Measurements from ENCODE around the gene LDHD. TPM values are rescaled to one million over a fixed set of nuclear protein-coding genes. Genes with fewer than 3 reads are reported as not detected.

LDHD gene
- 0.55 TPM in 1 of 2 replicates, not detected in the other for total RNA-seq

DNA sequence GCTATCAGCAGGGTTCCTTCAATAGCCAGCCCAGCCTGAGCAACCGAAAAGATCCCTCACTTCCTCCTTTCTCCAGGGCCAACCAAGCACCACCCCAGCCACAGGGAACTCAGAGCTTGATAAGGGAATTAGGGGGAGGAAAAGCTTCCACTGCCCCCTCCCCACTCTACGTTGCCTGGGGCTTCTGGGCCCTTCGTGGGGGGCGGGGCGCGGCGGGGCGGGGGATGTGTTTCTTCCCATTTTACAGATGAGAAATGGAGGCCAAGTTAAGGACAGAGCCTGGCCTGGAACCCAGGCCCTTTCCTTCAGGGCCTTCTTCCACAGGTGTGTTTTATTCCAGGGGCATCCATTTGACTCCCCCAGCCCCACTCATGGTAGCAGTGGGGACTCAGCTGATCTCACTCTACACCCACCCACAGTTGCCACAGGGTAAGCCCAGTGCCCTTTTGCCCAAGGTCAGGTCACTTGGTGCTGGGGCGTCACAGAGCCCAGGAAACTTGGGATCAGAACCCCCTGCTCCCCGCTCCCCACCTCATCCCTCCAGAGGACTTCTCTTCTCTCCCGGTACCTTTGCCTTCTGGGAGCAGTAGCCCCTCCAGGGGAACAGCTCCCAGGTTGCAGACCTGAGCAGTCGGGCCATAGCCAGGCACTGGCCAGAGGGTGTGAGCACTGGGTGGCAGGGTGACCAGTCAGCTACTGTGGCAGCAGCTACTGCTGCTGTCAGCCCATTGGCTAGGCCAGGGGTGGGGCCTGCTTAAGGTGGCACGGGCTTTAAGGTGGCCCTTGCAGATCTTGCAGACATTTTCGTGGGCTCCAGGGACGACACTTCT is at the start of gene LDHD:
Gene LDHD, minus strand, starts transcription at position 700 of the 830 bp plus-strand sequence. Its CDS starts 60 bp downstream, at position 640.
- no peaks in the 10 kb centered on the region for H3K36me3 ChIP-seq (ENCODE audit: control insufficient read depth, insufficient read depth, low read length)
- H3K27me3 ChIP-seq (ENCODE audit: control insufficient read depth, insufficient read depth, low read length): peaks cover 10% of the 10 kb centered on the region
- DNase-seq (ENCODE audit: low read depth): no peak
- no peak within 1 kb of the TSS for H3K4me3 ChIP-seq (ENCODE audit: low read depth, low read length)
- TF ChIP-seq, protein P1, sequence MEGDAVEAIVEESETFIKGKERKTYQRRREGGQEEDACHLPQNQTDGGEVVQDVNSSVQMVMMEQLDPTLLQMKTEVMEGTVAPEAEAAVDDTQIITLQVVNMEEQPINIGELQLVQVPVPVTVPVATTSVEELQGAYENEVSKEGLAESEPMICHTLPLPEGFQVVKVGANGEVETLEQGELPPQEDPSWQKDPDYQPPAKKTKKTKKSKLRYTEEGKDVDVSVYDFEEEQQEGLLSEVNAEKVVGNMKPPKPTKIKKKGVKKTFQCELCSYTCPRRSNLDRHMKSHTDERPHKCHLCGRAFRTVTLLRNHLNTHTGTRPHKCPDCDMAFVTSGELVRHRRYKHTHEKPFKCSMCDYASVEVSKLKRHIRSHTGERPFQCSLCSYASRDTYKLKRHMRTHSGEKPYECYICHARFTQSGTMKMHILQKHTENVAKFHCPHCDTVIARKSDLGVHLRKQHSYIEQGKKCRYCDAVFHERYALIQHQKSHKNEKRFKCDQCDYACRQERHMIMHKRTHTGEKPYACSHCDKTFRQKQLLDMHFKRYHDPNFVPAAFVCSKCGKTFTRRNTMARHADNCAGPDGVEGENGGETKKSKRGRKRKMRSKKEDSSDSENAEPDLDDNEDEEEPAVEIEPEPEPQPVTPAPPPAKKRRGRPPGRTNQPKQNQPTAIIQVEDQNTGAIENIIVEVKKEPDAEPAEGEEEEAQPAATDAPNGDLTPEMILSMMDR (IDR thresholded peaks at IDR 0.05; ENCODE audit: insufficient read depth, low read length, poor library complexity, severe bottlenecking): no peak

DNA sequence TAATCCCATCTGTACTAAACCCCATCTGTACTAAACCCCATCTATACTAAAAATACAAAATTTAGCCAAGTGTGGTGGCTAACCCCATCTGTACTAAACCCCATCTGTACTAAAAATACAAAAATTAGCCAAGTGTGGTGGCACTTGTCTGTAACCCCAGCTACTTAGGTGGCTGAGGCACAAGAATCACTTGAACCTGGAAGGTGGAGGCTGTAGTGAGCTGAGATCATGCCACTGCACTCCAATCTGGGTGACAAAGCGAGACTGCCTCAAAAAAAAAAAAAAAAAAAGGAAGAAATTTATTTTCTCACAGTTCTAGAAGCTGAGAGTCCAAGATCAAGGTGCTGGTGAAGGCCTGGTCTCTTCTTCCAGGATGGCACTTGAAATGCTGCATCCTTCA is 43.8 kb upstream of the LDHD start:
- H3K36me3 ChIP-seq (ENCODE audit: control insufficient read depth, insufficient read depth, low read length): no peaks in the 10 kb centered on the region

DNA sequence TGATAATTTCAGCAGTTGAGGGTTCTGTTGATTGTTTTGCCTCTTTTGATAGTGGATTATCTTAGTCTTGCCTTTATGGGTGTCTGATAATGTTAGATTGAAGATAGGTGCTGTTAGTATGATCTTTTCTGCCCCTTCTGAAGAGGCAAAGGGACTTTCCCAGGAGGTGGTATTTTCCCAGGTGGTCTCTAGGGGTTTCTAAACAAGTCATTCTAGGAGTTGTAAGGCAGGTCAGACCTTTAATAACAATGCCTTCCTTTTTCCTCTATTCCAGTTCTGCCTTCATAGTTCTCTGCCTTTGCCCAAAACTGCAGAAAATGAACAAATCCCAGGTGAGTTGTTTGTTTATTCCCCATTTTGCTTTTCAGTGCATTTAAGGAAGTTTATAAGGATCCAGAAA is 36.1 kb upstream of the LDHD start:
- H3K4me3 ChIP-seq (ENCODE audit: low read depth, low read length): no peak overlapping the region
- TF ChIP-seq, protein P1 (IDR thresholded peaks at IDR 0.05; ENCODE audit: insufficient read depth, low read length, poor library complexity, severe bottlenecking): no peak
- no peak for DNase-seq (ENCODE audit: low read depth)
- H3K36me3 ChIP-seq (ENCODE audit: control insufficient read depth, insufficient read depth, low read length): peaks cover 1% of the 10 kb centered on the region
- H3K27me3 ChIP-seq (ENCODE audit: control insufficient read depth, insufficient read depth, low read length): no peaks in the 10 kb centered on the region

More for the DNA sequence above, 43.8 kb upstream of the LDHD start:
- Histone ChIP-seq H3K27me3 (ENCODE audit: control insufficient read depth, insufficient read depth, low read length) (no peaks in the 10 kb centered on the region), H3K4me3 (ENCODE audit: low read depth, low read length) (no peak overlapping the region)
- no peak for DNase-seq (ENCODE audit: low read depth)
- TF ChIP-seq, protein P1 (IDR thresholded peaks at IDR 0.05; ENCODE audit: insufficient read depth, low read length, poor library complexity, severe bottlenecking): no peak

DNA sequence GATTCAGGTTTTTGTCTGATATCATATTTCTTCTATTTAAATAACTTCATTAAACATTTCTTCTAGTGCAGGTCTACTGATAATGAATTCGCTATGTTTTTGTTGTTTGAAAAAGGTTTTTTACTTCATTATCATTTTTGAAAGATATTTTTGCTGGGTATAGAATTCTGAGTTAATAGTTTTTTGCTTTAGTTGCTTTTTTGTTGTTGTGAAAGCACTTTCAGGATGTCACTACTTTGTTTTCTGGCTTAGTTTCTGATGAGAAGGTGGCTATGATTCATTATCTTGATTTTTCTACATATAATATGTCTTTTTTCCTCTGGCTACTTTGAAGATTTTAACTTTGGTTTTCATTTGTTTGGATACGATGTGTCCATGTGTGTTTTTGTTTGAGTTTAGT is 35.2 kb upstream of the LDHD start:
- Histone ChIP-seq H3K4me3 (ENCODE audit: low read depth, low read length) (no peak overlapping the region), H3K36me3 (ENCODE audit: control insufficient read depth, insufficient read depth, low read length) (peaks cover 1% of the 10 kb centered on the region)

DNA sequence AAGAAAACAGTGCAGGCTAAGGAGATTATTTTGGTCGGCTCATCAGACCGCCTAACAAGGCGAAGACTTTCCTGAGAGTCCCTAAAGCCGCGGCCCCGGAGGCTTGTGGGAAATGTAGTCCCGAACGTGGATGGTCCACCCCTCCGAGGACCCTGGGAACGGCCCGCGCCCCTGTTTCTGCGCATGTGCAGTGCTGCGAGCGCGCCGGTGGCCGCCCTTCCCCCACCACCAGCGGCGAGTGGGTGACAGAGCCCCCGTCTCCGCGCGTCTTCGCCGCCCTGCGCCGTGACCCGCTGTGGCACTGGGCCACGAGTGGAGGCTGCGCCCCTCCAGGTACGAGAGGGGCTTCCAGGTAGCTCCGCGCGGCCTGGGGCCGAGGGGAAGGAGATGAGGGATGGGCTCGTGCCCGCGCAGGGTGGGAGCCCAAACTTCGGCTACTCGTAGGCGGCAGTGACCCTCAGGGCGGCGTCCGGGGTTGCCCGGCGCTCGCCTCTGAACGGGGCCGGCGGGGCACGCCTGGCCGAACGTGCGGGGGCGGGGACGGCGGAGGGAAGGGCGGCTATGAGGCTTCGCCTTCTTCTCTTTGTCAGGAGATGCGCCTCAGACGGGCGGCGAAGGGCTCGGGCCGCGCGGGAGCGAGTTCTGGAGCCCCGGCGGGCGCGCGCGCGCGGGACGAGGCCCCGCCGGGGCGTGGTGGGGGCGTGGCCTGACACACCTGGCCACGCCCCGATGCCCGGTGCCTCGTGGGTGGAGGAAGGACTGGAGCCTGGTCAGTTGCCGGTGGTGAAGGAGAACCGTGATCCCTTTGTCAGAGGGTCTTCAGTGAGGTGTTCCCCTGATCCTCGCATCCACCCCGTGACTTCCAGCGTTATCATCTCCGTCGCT is 32.0 kb upstream of the LDHD start, which contains the start of gene ZFP1:
Gene ZFP1, plus strand, starts transcription at position 214 of the 885 bp plus-strand sequence. CDS start 4,428 bp downstream, outside the sequence.
- TF ChIP-seq, protein P1 (IDR thresholded peaks at IDR 0.05; ENCODE audit: insufficient read depth, low read length, poor library complexity, severe bottlenecking): no peak

More for the DNA sequence above, 35.2 kb upstream of the LDHD start:
- TF ChIP-seq, protein P1 (IDR thresholded peaks at IDR 0.05; ENCODE audit: insufficient read depth, low read length, poor library complexity, severe bottlenecking): no peak
- no peaks in the 10 kb centered on the region for H3K27me3 ChIP-seq (ENCODE audit: control insufficient read depth, insufficient read depth, low read length)
- no peak for DNase-seq (ENCODE audit: low read depth)

More for the DNA sequence above, 32.0 kb upstream of the LDHD start, which contains the start of gene ZFP1:
- Histone ChIP-seq H3K36me3 (ENCODE audit: control insufficient read depth, insufficient read depth, low read length) (peaks cover under 1% of the 10 kb centered on the region), H3K27me3 (ENCODE audit: control insufficient read depth, insufficient read depth, low read length) (no peaks in the 10 kb centered on the region), H3K4me3 (ENCODE audit: low read depth, low read length) (peak within 1 kb of the TSS; percentile 90)
- peak; percentile 44 for DNase-seq (ENCODE audit: low read depth)

Measured in kidney epithelial cell (primary cell).